Mesenchymal stem cell (in vitro differentiated cells and primary cell): ENCODE results near the gene OR5H6.

Experiments used
- DNase-seq: peaks from one replicate; pipeline ENCODE4 v3.0.0-alpha.2; 2013
- H2AFZ ChIP-seq: one replicate; pipeline ENCODE4 v1.6.1; 2013; ENCODE audit warnings: low read depth, mild to moderate bottlenecking, control low read depth, inconsistent platforms, low read length, moderate library complexity
- H2AK5ac ChIP-seq: 2 replicates; pipeline ENCODE4 v1.6.1; 2013; ENCODE audit warnings: low read length, moderate library complexity, mild to moderate bottlenecking, inconsistent platforms; ENCODE audit not compliant: severe bottlenecking
- H2BK120ac ChIP-seq: one replicate; pipeline ENCODE4 v1.6.1; 2013; ENCODE audit warnings: low read depth, mild to moderate bottlenecking, inconsistent platforms, low read length, moderate library complexity
- H2BK12ac ChIP-seq, 2 experiments: one replicate each; pipeline ENCODE4 v1.6.1; 2013; ENCODE audit warnings: inconsistent platforms in 2 of 2, low read length in 2 of 2, mild to moderate bottlenecking in 2 of 2, moderate library complexity in 2 of 2, control low read depth in 1 of 2
- H2BK15ac ChIP-seq: one replicate; pipeline ENCODE4 v1.6.1; 2013; ENCODE audit warnings: mild to moderate bottlenecking, low read depth, inconsistent platforms; ENCODE audit not compliant: poor library complexity, severe bottlenecking
- H2BK5ac ChIP-seq: 2 replicates; pipeline ENCODE4 v1.6.1; 2013; ENCODE audit warnings: low read depth, mild to moderate bottlenecking, low read length, control low read depth, inconsistent platforms; ENCODE audit not compliant: poor library complexity, severe bottlenecking
- H3K14ac ChIP-seq, 2 experiments: one replicate each; pipeline ENCODE4 v1.6.1; 2013; ENCODE audit warnings: inconsistent platforms in 2 of 2, low read length in 2 of 2, control low read depth in 1 of 2, mild to moderate bottlenecking in 1 of 2, moderate library complexity in 1 of 2
- H3K18ac ChIP-seq, 2 experiments: one replicate each; pipeline ENCODE4 v1.6.1; 2013; ENCODE audit warnings: inconsistent platforms in 2 of 2, low read length in 2 of 2, control low read depth in 1 of 2, low read depth in 1 of 2, mild to moderate bottlenecking in 1 of 2
- H3K23ac ChIP-seq, 2 experiments: one replicate each; pipeline ENCODE4 v1.6.1; 2013; ENCODE audit warnings: inconsistent platforms in 2 of 2, low read length in 2 of 2, mild to moderate bottlenecking in 2 of 2, moderate library complexity in 2 of 2, control low read depth in 1 of 2
- H3K27ac ChIP-seq: 2 replicates; pipeline ENCODE4 v1.5.1; 2013; ENCODE audit warnings: mild to moderate bottlenecking, moderate library complexity, low read length, control low read depth, inconsistent platforms; ENCODE audit not compliant: poor library complexity, severe bottlenecking
- H3K27me3 ChIP-seq, 2 experiments: 2 replicates each; pipeline versions ENCODE4 v1.6.1 to v1.7.0; 2013; ENCODE audit warnings: low read length in 2 of 2, mild to moderate bottlenecking in 2 of 2, moderate library complexity in 2 of 2, control low read depth in 1 of 2, inconsistent platforms in 1 of 2; ENCODE audit not compliant: control insufficient read depth in 1 of 2, insufficient read depth in 1 of 2
- H3K36me3 ChIP-seq, 2 experiments: 2 replicates each; pipeline versions ENCODE4 v1.6.1 to v1.7.0; 2013; ENCODE audit warnings: low read length in 2 of 2, control low read depth in 1 of 2, inconsistent platforms in 1 of 2, low read depth in 1 of 2, mild to moderate bottlenecking in 1 of 2; ENCODE audit not compliant: insufficient read depth in 2 of 2, control insufficient read depth in 1 of 2
- H3K4ac ChIP-seq, 2 experiments: one replicate each; pipeline ENCODE4 v1.6.1; 2013; ENCODE audit warnings: inconsistent platforms in 2 of 2, low read length in 2 of 2, mild to moderate bottlenecking in 2 of 2, moderate library complexity in 2 of 2, control low read depth in 1 of 2, low read depth in 1 of 2
- H3K4me1 ChIP-seq: 2 replicates; pipeline ENCODE4 v1.6.1; 2013; ENCODE audit warnings: low read depth, low read length, control low read depth; ENCODE audit not compliant: control insufficient read depth, insufficient read depth
- H3K4me2 ChIP-seq: 2 replicates; pipeline ENCODE4 v1.6.1; 2013; ENCODE audit warnings: low read length, mild to moderate bottlenecking, inconsistent platforms; ENCODE audit not compliant: poor library complexity, severe bottlenecking
- H3K4me3 ChIP-seq, 2 experiments: 2 replicates each; pipeline versions ENCODE4 v1.5.1 to v1.7.0; 2013; ENCODE audit warnings: low read length in 2 of 2, mild to moderate bottlenecking in 2 of 2, control low read depth in 1 of 2, low read depth in 1 of 2; ENCODE audit not compliant: insufficient read depth in 1 of 2
- H3K79me1 ChIP-seq: replicated peaks from 2 replicates; pipeline ENCODE4 v1.6.1; 2013; ENCODE audit warnings: mild to moderate bottlenecking, control low read depth, low read length, inconsistent platforms; ENCODE audit not compliant: poor library complexity, severe bottlenecking
- H3K9ac ChIP-seq: 2 replicates; pipeline ENCODE4 v1.7.0; 2013; ENCODE audit warnings: mild to moderate bottlenecking, low read length, moderate library complexity
- H3K9me3 ChIP-seq: 2 replicates; pipeline ENCODE4 v1.7.0; 2013; ENCODE audit warnings: mild to moderate bottlenecking, low read length; ENCODE audit not compliant: control insufficient read depth
- H4K8ac ChIP-seq: one replicate; pipeline ENCODE4 v1.6.1; 2013; ENCODE audit warnings: inconsistent platforms, mild to moderate bottlenecking, low read length, moderate library complexity
- H4K91ac ChIP-seq: one replicate; pipeline ENCODE4 v1.6.1; 2013; ENCODE audit warnings: mild to moderate bottlenecking, low read length, inconsistent platforms
- WGBS: methylation state at CpG from one replicate; pipeline ENCODE4 v1.1.7; 2013; ENCODE audit warnings: mixed read lengths; 5-methylcytosine and 5-hydroxymethylcytosine counted together

The OR5H6 gene

DNA sequence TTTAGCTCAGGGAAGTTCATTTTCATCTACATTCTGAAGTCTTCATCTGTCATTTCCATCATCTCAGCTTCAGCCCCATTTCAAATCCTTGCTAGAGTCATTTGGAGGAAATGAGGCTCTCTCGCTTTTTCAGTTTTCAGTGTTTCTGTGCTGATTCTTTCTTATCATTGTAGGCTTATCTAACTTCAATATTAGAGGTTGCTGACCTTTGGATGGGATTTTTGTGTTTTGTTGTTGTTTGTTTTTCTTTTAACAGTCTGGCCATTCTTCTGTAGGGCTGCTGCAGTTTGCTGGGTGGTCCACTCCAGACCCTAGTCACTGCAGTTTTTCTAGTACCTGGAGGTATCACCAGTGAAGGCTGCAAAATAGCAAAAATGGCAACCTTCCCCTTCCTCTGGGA lies 26.9 kb downstream of the OR5H6 start:
- H3K79me1 ChIP-seq = no peaks in the 10 kb centered on the region
- H3K23ac ChIP-seq = no peak overlapping the region
- no peaks in the 10 kb centered on the region for H3K36me3 ChIP-seq
- no peak overlapping the region for H2BK5ac ChIP-seq
- H4K91ac ChIP-seq = no peak overlapping the region
- no peak overlapping the region for H4K8ac ChIP-seq
- H3K9me3 ChIP-seq = peaks cover 9% of the 10 kb centered on the region
- H2AFZ ChIP-seq = no peak overlapping the region
- no peak overlapping the region for H2BK120ac ChIP-seq
- H2BK12ac ChIP-seq = no peak overlapping the region
- no peak overlapping the region for H3K18ac ChIP-seq
- H3K4me3 ChIP-seq = no peak overlapping the region
- no peaks in the 10 kb centered on the region for H3K27me3 ChIP-seq
- H3K4me1 ChIP-seq = no peaks in the 10 kb centered on the region
- H2BK15ac ChIP-seq = no peak overlapping the region
- H3K4me2 ChIP-seq = no peak overlapping the region
- no CpG with 5 or more reads among the region's 1 CpG for WGBS
- no peak overlapping the region for H3K27ac ChIP-seq
- H3K14ac ChIP-seq = no peak overlapping the region
- no peak overlapping the region for H3K9ac ChIP-seq
- DNase-seq = no peak
- no peak overlapping the region for H3K4ac ChIP-seq
- no peak overlapping the region for H2AK5ac ChIP-seq

DNA sequence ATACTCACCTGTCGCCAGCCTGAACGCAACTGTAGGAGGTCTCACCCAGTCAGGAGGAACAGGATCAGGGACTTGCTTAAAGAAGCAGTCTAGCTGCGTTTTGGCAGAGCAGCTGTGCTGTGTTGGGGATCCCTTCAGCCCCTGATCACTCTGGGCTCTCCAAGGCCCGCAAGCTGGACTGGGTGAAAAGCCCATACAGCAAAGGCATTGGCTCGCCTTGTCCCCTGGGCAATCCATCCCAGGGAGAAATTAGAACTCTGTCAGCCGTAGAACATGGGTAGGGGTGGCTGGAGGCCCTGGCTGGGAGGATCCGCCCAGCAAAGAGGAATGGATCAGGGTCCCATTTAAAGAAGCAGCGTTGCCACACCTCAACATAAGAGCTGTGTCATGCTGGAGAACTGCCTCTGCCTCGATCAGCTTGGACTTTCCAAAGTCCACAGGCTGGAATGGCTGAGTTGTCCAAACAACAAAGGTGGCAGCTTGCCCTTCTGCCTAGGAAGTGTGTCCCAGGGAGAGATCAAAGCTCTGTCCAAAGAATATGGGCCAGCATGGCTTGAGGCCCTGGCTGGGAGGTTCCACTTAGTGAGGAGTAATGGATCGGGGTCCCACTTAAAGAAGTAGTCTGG lies 27.4 kb downstream of the OR5H6 start:
- H4K91ac ChIP-seq = no peak overlapping the region
- H3K23ac ChIP-seq = no peak overlapping the region
- H2BK5ac ChIP-seq = no peak overlapping the region
- H2BK15ac ChIP-seq = no peak overlapping the region
- H3K18ac ChIP-seq = no peak overlapping the region
- no peak overlapping the region for H3K4ac ChIP-seq
- H2AFZ ChIP-seq = no peak overlapping the region
- no peak overlapping the region for H2AK5ac ChIP-seq
- H3K9ac ChIP-seq = no peak overlapping the region
- H3K79me1 ChIP-seq = no peaks in the 10 kb centered on the region
- H3K14ac ChIP-seq = no peak overlapping the region
- no peak overlapping the region for H3K4me2 ChIP-seq
- H3K9me3 ChIP-seq = peaks cover 9% of the 10 kb centered on the region
- no peak overlapping the region for H2BK12ac ChIP-seq
- DNase-seq = no peak
- H3K27ac ChIP-seq = no peak overlapping the region
- WGBS = 70% methylated on average over 10 of the region's 10 CpGs
- H3K27me3 ChIP-seq = no peaks in the 10 kb centered on the region
- H2BK120ac ChIP-seq = no peak overlapping the region
- no peak overlapping the region for H4K8ac ChIP-seq
- H3K4me3 ChIP-seq = no peak overlapping the region
- H3K36me3 ChIP-seq = no peaks in the 10 kb centered on the region
- H3K4me1 ChIP-seq = no peaks in the 10 kb centered on the region
